Upper lobe of left lung (tissue), 4 donors: ENCODE measurements around the gene DOK4.

Experiments
- POLR2A ChIP-seq, 4 donors: fragments of 450-650 bp; IDR thresholded peaks; one replicate each; pipeline ENCODE4 v1.5.1; 2016 to 2017; ENCODE audit warnings: antibody characterized with exemption in 4 of 4, mild to moderate bottlenecking in 2 of 4
- POLR2AphosphoS5 ChIP-seq, 2 donors: sonication (generic); formaldehyde crosslinking; IDR thresholded peaks; one replicate each; pipeline ENCODE4 v1.5.1; 2017; ENCODE audit warnings: antibody characterized with exemption in 2 of 2
- TF ChIP-seq, protein P1 (sequence below), 6 experiments: fragments of 450-650 bp in 4 of 6; fragments of 200-600 bp in 2 of 6; sonication (generic) in 2 of 6; IDR thresholded peaks; one replicate each; pipeline ENCODE4 v1.5.1; 2016 to 2019; ENCODE audit warnings: antibody characterized with exemption in 6 of 6

DNA sequence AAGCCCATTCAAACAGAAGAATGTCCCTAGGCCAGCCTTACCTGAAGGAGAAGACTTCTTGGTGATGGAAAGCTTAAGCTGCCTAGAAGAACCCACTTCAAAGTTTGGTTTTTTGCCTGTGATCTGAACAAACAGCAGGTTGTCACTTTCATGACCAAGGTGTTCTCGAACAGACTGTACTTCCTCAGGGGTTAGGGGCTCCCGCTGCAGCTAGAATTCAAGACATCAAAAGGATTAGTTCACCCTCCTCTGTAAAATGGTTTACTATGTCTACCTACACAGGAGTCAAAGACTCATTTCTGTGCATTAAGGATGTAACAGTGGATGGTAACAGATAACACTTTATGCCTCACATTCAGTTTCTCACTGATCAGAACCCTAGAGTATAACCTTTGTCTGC lies 52.3 kb downstream of the DOK4 start:
- TF ChIP-seq POLR2AphosphoS5 (IDR thresholded peaks at IDR 0.05) (no peak), POLR2A (IDR thresholded peaks at IDR 0.05) (no peak)
- TF ChIP-seq, protein P1, sequence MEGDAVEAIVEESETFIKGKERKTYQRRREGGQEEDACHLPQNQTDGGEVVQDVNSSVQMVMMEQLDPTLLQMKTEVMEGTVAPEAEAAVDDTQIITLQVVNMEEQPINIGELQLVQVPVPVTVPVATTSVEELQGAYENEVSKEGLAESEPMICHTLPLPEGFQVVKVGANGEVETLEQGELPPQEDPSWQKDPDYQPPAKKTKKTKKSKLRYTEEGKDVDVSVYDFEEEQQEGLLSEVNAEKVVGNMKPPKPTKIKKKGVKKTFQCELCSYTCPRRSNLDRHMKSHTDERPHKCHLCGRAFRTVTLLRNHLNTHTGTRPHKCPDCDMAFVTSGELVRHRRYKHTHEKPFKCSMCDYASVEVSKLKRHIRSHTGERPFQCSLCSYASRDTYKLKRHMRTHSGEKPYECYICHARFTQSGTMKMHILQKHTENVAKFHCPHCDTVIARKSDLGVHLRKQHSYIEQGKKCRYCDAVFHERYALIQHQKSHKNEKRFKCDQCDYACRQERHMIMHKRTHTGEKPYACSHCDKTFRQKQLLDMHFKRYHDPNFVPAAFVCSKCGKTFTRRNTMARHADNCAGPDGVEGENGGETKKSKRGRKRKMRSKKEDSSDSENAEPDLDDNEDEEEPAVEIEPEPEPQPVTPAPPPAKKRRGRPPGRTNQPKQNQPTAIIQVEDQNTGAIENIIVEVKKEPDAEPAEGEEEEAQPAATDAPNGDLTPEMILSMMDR (IDR thresholded peaks at IDR 0.05), result no peak
